HK-2 (cell line): Measurements from ENCODE around the gene GCAT.
"Not testable (repeated sequence)": the region's sequence is repeated elsewhere in the genome, so short reads cannot be mapped to it uniquely, and the experiment has no call there.

Experiments
- DNase-seq: peaks from one replicate; pipeline ENCODE4 v3.0.0-alpha.2; 2018; ENCODE audit not compliant: unreplicated experiment

GCAT gene

DNA sequence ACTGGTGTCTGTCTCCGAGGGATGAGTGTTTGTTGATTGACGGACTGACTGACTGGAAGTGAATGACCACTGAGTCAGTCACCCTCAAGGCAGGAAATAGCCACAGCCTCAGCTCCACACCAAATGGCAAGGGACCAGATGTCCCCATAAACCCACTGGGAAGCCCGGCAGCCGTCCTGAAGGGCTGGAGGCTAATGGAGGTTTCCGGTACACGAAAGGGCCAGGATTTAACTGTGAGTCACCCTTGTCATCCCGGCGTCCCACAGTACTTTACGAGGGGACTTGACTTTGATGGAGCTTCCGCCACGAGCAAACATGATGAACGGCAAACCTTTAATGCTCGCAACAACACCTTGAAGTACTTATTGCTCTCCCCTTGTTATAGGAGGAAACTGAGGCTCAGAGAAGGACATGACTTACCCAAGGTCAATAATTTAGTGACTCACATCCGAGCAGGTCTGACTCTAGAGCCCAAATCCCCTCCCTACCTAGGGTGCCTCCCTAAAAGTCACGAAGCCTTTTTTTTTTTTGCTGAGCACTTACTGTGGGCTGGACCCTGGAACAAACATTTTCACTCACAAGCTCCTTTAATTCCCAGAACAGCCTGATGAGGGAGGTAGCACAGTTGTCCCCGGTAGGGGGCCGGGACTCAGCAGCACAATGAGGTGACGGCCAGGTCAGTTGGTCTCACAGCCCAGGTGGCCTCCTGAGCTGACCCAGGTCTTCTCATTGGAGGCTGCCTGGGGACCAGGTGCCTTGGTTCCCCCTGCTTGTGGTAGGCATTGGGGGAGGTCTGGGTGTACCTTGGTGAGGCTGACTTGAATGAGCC lies 25.2 kb upstream of the GCAT start:
- DNase-seq, result no peak

DNA sequence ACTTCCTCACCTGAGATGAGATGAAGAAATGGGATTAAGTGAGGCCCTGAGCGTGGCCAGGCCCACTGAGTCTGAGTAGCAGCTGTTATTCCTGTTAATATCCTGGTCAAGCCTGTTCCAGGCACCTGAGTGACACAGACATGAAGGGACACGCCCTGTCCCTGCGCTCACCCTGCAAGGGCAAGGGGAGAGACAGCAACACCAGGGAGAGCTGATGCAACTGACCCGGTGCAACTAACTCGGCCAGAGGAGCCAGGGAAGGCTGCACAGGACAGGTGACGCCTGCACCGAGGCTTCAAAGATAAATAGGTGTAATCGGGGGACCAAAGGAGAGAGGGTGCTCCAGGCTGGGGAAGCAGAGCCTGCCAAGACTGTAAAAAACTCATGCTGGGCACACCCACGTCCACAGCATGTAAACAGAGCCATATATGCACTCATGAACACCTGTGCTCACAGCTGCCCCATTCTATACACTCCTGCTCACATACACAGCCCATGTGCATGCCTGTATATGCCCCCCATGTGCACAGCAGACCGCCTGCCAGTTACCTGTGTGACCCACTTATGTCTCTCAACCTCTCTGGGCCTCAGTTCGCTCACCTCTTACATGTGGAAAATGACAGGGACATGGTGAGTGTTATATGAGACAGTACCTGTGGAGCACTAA lies 22.8 kb upstream of the GCAT start:
- no peak for DNase-seq

DNA sequence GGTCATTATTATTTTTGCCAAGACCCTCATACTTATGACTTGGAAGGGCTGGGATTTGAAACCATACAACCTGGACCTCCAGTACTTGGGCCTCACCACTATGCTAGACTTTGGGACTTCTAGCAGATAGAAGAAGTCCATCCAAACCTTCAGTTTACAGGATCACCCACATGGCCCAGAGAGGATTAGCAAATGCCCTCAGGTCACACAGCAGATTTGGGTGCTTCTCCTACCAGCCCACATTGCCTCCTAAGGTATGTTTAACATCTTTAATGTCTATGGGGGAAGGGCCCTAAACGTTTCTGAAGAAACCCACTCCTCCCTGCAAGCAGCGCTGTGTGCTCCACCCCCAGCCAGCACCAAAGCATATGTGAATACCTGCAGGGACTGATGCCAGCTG lies 17.5 kb upstream of the GCAT start:
- no peak for DNase-seq

DNA sequence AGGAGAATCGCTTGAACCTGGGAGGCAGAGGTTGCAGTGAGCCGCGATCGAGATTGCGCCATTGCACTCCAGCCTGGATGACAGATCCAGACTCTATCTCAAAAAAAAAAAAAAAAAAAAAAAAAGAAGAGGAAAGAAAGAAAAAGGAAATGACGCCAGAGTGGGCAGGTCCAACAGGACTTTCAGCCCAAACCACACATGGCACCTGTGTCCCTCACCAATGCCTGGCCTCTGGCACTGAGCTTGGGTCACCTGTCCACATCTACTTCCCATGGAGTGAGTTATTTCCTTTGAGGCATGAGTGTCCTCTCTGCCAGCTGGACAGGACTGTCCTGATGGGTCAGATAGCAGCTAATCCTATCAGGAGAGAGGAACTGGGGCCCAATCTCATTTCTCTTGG lies 15.2 kb upstream of the GCAT start:
- DNase-seq, result no peak

DNA sequence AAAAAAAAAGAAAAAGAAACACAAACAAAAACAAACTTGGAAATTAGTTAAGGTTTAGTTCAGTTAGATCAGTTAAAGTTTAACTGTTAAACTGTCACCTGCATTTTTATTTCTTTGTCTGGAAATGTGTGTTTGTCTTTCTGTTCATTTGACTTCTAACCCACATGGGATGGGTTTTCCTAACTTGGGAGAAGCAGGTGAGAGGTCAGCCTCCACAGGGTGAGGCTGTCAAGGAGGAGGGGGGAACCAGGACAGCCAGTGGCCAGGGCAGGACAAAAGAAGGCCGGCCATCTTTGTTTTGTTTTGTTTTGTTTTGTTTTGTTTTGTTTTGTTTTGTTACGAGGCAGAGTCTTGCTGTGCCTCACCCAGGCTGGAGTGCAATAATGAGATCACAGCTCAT lies 13.4 kb upstream of the GCAT start:
- DNase-seq, result no peak

DNA sequence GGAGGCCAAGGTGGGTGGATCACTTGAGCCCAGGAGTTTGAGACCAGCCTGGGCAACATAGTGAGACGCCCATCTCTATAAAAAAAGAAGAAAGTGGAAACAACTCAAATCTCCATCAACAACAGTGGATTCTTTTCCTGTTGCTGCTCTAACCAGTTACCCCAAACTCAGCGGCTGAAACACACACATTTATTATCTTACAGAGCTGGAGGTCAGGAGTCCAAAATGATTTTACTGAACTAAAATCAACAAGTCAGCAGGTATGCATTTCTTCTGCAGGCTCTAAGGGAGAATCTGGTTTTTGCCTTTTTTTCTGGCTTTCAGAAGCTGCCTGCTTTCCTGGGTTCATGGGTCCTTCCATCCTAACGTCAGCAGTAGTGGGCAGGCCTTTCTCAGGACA lies 11.7 kb upstream of the GCAT start:
- DNase-seq, result no peak

DNA sequence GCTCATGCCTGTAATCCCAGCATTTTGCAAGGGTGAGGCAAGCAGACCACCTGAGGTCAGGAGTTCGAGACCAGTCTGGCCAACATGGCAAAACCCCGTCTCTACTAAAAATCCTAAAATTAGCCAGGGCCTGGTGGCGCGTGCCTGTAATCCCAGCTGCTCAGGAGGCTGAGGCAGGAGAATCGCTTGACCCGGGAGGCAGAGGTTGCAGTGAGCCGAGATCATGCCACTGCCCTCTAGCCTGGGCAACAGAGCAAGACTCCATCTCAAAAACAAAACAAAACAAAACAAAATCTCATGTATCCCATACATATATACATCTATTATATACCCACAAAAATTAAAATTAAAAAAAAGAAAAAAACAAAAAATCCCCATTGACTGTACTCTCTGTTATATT lies 10.5 kb upstream of the GCAT start:
- not testable (repeated sequence) for DNase-seq

DNA sequence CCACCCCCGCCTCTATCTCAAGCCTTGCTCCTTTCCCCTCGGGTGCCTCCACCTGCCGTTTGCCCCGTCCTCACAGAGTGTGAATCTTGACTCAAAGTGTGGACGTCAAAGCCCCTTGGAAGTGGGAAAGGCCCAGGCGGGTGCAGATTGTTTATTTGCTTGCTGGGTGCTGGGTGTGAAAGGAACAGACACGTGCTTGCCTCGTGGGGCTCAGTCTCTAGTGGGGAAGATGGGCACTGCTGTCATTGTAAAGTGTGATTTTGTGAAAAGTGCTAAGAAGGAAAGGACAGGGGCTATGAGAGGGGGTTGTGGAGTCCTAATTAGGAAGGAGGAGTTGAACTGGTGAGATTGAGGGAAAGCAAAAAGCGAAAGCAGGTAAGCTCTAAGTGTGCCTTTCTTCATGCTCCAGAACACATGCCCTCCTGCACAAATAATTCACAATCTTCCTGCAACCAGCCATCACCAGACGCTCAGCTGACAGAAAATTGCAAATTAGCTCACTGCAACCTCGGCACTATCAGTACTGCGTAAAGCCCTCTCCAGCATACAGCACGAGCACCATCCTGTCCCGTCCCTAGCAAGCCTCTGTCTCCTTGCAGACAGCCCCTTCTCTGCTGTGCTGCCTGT lies 9.7 kb upstream of the GCAT start:
- no peak for DNase-seq

DNA sequence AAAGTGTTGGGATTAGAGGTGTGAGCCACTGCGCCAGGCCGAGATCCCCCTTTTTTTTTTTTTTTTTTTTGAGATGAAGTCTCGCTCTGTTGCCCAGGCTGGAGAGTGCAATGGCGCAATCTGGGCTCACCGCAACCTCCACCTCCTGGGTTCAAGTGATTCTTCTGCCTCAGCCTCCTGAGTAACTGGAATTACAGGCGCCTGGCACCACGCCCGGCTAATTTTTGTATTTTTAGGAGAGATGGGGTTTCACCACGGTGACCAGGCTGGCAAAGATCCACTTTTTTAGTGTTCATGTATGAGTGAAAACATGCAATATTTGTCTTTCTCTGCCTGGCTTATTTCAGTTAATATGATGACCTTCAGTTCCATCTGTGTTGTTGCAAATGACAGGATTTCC lies 7.8 kb upstream of the GCAT start:
- DNase-seq, result not testable (repeated sequence)

DNA sequence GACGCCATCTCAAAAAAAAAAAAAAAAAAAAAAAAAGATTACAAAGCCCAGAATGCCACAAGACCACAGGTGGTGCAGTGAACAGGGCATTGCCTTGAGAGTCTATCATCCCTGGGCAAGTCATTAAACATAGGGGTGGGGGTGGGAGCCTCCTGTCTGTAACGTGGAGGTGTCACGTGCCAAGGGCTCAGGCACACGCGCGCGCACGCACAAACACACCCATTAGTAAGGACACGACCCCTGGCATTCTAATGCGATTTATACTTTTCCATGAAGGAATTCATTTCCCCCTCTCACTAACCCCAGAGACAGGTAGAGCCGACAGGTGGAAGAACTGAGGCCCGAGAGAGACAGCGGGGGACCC lies 5.8 kb upstream of the GCAT start:
- no peak for DNase-seq

DNA sequence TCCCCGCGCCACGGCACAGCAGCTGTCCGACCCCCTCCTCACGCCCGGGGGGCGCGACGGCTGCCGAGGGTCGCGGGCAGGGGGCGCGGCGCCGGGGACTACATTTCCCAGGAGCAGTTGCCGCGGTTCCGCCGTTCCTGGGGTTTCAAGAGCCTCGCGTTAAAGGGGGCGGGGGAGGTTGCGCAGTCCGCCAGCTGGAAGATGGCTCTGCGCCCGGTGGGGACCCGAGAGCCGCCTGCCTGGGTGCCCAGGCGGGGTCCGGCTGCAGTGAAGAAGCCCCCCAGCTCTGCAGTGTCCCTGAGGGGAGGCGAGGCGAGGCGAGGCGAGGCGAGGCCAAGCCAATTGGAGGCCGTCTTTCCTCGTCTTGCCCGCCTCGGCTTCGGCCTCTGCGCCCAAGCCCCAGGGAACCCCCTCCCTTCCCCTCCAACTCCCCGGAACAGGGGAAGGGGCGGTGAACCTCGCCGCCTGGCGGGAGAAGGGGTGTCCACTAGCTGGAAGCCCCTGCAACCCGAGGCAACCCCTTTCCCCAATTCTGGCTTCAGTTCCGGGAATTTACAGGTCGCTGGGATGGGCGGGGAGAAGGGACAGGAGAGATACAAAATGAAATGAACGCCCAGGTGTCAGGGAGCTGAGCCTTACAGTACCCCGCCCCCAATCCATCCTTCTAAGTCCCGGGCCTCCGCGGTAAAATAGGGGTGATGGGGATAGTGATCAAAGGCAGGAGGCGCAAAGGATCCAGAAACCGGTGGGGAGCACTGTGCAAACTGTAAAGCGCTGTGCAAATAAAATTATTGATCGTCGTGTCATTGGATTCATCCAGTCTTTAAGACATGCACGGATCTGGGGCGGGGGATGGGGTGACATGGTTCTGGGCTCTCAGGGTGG lies 5.2 kb upstream of the GCAT start:
- peak; percentile 41 for DNase-seq

DNA sequence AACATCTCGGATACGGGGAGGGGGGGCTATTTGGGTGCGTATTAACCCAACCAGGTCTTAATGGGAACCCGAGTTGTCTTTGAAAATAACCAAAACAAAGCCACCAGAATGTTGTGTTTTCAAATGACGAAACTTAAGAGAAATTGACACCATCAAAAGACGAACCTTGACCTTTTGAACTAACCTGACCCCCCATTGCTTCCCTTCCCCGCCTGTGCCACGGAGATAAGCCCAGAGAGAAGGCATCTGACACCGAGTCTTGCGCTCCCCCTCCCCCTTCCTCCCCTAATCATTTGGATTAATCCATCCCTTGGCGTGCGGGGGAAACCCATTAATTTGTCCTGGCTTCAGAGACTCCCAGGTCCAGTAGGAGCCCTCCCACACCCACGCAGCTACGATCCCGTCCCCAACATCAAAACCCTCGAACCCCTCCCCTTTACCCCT lies 4.5 kb upstream of the GCAT start:
- no peak for DNase-seq

DNA sequence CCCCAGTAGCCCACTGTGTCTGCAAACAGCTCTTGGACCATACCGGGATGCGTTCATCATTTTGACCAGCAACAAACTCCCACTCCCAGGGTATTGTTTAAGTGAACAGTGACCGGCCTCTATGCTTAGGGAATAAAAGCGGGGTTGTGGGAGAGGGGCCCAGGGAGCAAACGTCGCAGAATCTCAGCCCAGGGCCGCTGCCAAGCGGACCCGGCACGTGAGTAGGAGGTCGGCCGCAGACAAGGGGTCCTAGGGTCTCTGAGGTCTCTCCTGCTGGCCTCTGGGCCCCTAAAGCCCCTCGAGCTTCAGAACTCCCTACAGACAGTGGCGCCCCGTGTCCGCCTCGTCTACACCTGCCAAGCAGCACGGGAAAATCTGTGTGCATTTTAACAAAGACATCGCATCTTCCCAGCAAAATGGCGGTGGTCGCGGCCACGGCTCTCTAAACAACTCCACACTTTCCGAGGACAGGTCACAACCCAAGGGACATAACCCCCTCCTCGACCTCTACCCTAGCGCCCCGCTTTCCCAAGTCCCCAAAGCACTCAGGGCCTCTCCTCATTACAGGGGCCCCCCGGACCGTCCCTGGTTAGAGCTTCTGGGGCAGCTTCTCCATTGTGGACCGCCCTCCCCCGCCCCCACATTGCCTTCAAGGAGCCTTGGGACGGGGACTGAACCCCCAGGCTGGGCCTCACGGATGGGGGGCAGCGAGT lies 3.9 kb upstream of the GCAT start:
- DNase-seq, result no peak

DNA sequence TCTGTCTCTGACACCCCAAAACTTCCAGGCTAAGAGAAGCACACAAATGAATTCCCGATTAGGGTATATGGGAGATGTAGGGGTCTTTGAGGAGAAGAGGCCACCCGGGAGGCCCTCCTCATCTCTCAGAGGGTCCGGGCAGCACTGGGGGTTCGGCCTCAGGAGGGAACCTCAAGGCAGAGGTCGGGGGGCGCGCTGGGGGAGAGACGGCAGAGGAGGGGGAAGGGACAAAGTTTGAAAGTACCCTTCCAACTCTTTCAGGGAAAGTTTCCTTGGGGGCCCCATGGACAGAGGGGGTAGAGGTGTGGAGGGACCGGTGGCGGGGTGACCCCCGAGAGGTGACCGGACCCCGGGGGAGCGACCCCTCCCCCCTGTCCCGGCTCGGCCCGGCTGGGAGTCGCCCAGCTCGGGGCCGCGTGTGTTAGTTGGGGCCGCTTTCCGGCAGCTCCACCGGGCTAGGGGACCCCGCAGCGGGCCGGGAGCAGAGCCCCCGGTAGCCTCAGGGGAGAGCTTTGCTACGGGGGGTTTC lies 3.3 kb upstream of the GCAT start:
- no peak for DNase-seq

DNA sequence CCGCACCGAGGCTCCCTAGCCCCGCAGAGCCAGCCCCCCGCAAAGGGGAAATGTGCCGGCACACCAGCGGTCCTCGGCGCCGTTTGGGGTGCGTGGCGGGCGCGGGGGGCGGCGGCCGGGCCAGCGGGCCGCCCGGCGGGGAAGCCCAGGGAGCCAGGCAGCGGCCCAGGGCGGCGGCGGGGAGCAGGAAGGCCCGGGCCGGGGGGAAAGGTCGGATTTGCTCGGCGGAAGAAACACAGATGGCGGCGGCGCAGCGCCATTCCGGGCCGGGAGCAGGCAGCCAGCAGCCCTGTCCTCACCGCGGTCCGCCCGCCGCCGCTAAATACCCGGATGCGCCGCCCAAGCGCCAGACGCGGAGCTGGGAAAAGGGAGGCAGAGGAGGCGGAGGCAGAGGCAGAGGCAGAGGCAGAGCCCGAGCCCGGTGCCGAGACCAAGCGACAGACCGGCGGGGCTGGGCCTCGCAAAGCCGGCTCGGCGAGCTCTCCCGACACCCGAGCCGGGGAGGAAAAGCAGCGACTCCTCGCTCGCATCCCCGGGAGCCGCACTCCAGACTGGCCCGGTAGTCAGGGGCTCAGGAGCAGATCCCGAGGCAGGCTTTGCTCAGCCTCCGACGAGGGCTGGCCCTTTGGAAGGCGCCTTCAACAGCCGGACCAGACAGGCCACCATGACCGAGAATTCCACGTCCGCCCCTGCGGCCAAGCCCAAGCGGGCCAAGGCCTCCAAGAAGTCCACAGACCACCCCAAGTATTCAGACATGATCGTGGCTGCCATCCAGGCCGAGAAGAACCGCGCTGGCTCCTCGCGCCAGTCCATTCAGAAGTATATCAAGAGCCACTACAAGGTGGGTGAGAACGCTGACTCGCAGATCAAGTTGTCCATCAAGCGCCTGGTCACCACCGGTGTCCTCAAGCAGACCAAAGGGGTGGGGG lies 2.6 kb upstream of the GCAT start:
- peak; percentile 84 for DNase-seq

DNA sequence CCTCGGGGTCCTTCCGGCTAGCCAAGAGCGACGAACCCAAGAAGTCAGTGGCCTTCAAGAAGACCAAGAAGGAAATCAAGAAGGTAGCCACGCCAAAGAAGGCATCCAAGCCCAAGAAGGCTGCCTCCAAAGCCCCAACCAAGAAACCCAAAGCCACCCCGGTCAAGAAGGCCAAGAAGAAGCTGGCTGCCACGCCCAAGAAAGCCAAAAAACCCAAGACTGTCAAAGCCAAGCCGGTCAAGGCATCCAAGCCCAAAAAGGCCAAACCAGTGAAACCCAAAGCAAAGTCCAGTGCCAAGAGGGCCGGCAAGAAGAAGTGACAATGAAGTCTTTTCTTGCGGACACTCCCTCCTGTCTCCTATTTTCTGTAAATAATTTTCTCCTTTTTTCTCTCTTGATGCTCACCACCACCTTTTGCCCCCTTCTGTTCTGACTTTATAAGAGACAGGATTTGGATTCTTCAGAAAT lies 1.9 kb upstream of the GCAT start:
- no peak for DNase-seq

DNA sequence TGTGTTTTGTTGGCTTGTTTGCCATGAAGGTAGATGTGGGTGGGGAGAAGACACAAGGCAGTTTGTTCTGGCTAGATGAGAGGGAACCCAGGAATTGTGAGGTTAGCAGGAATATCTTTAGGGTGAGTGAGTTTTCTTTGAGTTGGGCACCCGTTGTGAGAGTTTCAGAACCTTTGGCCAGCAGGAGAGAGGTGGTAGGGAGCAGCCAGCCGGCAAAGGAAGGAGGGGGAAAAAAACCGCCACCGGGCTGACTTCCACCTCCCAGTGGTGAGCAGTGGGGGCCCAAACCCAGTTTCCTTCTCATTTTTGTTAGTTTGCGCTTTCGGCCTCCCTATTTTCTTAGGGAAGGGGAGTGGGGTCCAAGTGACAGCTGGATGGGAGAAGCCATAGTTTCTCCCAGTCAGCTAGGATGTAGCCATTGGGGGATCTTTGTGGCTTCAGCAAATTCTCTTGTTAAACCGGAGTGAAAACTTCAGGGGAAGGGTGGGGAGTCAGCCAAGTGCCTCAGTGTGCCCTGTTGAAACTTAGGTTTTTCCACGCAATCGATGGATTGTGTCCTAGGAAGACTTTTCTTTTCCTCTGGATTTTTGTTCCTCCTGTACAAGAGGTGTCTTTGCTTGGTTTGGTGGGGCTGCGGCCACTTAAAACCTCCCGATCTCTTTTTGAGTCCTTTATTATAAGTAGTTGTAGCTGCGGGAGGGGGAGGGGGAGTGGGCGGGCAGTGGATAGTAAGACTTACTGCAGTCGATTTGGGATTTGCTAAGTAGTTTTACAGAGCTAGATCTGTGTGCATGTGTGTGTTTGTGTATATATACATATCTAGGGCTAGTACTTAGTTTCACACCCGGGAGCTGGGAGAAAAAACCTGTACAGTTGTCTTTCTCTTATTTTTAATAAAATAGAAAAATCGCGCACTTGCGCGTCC lies 1.1 kb upstream of the GCAT start:
- no peak for DNase-seq

DNA sequence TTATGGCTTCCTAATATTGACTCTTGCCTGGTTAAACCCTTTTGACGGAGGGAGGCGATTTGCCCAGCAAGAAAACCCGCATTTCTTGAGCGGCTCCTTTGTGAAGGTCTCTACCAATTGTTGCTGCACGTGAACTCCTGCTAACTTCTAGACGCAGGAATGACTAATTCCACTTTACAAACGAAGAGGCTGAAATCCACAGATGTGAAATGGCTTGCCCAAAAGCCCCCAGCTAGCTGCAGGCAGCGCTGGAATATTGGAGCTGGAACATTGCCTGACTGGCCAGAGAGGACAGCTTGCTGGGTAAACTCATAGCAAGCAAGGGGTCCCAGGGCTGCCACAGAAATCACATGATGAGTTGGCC lies 542 bp downstream of the GCAT start:
- no peak for DNase-seq
